Gastrocnemius medialis (tissue), 4 donors: ENCODE data around the gene TDRKH.

Experiments used
- POLR2A ChIP-seq, 2 donors: fragments of 450-650 bp; IDR thresholded peaks; one replicate each; pipeline ENCODE4 v1.6.1; 2017; ENCODE audit warnings: antibody characterized with exemption in 2 of 2, mild to moderate bottlenecking in 2 of 2, moderate library complexity in 2 of 2
- TF ChIP-seq, protein P1 (sequence below), 5 experiments: fragments of 450-650 bp in 3 of 5; fragments of 200-600 bp in 2 of 5; sonication (generic) in 2 of 5; IDR thresholded peaks in 4 of 5; conservative IDR thresholded peaks in 1 of 5; 1 replicate in 4 of 5; 2 replicates in 1 of 5; pipeline ENCODE4 v1.5.1; 2016 to 2019; ENCODE audit warnings: antibody characterized with exemption in 5 of 5, mild to moderate bottlenecking in 3 of 5, moderate library complexity in 3 of 5

DNA sequence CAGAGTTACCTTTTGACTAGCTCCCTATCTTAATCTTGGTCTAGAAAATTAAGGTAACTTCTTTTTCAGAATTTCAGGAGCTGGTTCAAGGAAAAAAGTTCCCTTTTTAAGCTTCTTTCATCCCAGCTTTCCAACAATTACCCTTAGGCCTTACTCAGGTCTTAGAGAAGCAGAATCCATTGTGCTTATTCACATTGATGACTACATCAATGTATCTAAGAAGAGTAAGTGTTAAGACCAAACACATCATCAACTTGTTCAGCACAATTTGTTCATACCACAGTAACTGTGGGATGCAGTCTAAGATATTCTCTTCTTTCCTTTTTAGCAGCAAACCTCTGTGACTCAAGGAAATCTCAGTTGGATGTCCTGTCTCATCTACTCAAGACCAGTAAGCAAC is 31.1 kb downstream of the TDRKH start:
- TF ChIP-seq, protein P1, sequence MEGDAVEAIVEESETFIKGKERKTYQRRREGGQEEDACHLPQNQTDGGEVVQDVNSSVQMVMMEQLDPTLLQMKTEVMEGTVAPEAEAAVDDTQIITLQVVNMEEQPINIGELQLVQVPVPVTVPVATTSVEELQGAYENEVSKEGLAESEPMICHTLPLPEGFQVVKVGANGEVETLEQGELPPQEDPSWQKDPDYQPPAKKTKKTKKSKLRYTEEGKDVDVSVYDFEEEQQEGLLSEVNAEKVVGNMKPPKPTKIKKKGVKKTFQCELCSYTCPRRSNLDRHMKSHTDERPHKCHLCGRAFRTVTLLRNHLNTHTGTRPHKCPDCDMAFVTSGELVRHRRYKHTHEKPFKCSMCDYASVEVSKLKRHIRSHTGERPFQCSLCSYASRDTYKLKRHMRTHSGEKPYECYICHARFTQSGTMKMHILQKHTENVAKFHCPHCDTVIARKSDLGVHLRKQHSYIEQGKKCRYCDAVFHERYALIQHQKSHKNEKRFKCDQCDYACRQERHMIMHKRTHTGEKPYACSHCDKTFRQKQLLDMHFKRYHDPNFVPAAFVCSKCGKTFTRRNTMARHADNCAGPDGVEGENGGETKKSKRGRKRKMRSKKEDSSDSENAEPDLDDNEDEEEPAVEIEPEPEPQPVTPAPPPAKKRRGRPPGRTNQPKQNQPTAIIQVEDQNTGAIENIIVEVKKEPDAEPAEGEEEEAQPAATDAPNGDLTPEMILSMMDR (IDR thresholded peaks at IDR 0.05 in 4 of 5, conservative IDR thresholded peaks at IDR 0.05 in 1 of 5), result no peak
- TF ChIP-seq POLR2A (IDR thresholded peaks at IDR 0.05), result no peak
